ENCODE results near the gene ZSCAN10.
A peak's percentile ranks its signal among the peaks of the same experiment; 100 is the strongest.

Gene ZSCAN10

GRCh38 chr16:3044708-3045107 is 54.4 kb downstream of the ZSCAN10 start:
- no peak overlapping the region for H3K27ac ChIP-seq (ENCODE audit: low read length)
- no peaks in the 10 kb centered on the region; the same call in 1 of the 2 replicates for H3K4me1 ChIP-seq (ENCODE audit: insufficient read depth, low read length)
- no peaks in the 10 kb centered on the region for H3K9me3 ChIP-seq (ENCODE audit: insufficient read depth, low read depth, low read length)
- H3K36me3 ChIP-seq (ENCODE audit: insufficient read depth, low read depth, low read length), result no peaks in the 10 kb centered on the region
- H3K9ac ChIP-seq (ENCODE audit: low read depth, low read length), result no peak overlapping the region
- peaks cover 75% of the 10 kb centered on the region for H3K27me3 ChIP-seq (ENCODE audit: insufficient read depth, low read length)
- H3K4me3 ChIP-seq (ENCODE audit: low read length), result peak overlapping the region; percentile 70; the same call in 1 of the 2 replicates

- no peak overlapping the region for H3K4me3 ChIP-seq (ENCODE audit: low read length)
- H3K36me3 ChIP-seq (ENCODE audit: insufficient read depth, low read depth, low read length), result no peaks in the 10 kb centered on the region
- H3K4me1 ChIP-seq (ENCODE audit: insufficient read depth, low read length), result peaks cover 4% of the 10 kb centered on the region; the same call in 1 of the 2 replicates
- no peaks in the 10 kb centered on the region for H3K9me3 ChIP-seq (ENCODE audit: insufficient read depth, low read depth, low read length)
- H3K27ac ChIP-seq (ENCODE audit: low read length), result no peak overlapping the region
- H3K27me3 ChIP-seq (ENCODE audit: insufficient read depth, low read length), result peaks cover 70% of the 10 kb centered on the region
- no peak overlapping the region for H3K9ac ChIP-seq (ENCODE audit: low read depth, low read length)
These were observed 56.7 kb downstream of the ZSCAN10 start for GRCh38 chr16:3042376-3042775.

GRCh38 chr16:3038896-3039295 is 60.2 kb downstream of the ZSCAN10 start:
- no peak overlapping the region for H3K27ac ChIP-seq (ENCODE audit: low read length)
- H3K36me3 ChIP-seq (ENCODE audit: insufficient read depth, low read depth, low read length), result no peaks in the 10 kb centered on the region
- H3K9ac ChIP-seq (ENCODE audit: low read depth, low read length), result no peak overlapping the region
- no peaks in the 10 kb centered on the region for H3K9me3 ChIP-seq (ENCODE audit: insufficient read depth, low read depth, low read length)
- peaks cover 8% of the 10 kb centered on the region; the same call in 1 of the 2 replicates for H3K4me1 ChIP-seq (ENCODE audit: insufficient read depth, low read length)
- H3K4me3 ChIP-seq (ENCODE audit: low read length), result no peak overlapping the region
- peaks cover 73% of the 10 kb centered on the region for H3K27me3 ChIP-seq (ENCODE audit: insufficient read depth, low read length)
